ENCODE data around the gene AP2A2.

The AP2A2 gene

DNA sequence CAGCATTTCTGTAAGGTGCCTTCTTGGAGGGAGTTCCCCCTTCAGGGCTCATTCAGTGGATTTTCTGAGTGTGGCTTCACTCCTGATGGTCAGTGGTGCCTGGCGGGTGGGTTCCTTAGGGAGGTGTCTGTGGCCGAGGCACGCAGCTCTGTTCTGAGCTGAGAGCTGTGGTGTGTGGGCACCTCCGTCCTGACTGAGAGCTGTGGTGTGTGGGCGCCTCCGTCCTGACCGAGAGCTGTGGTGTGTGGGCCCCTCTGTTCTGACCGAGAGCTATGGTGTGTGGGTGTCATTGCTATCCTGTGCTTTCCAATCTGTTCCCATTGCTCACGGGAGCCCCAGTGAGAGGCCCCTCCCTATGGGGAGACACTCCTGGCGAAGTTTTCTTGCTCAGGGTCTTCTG, 71.0 kb downstream of the AP2A2 start:
- DNase-seq (ENCODE audit: low spot score) = no peak

DNA sequence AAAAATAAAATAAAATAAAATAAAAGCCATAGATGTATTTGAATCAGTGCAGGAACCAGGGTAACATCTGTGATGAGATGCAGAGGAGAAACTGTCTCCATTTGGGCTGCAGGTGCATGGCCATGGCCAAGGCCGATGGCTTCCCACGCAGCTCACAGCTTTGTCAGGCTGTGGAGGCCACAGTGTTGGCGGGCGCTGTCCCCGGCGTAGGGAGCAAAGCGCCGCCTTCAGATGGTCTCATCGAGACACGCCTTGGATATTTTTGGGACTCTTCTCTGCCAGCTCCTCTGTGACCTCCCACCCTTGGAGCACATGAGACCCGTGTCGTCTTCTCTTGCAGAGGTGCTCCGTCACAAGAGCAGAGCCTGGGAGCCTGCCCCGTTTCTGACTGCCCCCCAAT, 72.2 kb downstream of the AP2A2 start:
- no peak for DNase-seq (ENCODE audit: low spot score)

DNA sequence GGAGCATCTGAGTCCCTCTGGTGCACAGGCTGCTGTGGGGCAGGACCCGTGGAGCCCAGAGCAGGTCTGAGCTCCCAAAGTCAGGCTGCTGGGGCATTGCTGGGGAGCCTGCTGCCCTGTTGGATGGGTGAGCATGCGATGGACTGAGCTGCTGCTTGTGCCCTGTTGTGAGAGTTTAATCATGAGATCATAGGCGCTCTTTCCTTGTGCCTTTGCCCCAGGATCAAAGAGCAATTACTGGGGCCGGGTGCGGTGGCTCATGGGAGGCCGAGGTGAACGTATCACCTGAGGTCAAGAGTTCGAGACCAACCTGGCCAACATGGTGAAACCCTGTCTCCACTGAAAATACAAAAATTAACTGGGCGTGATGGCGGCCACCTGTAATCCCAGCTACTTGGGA, 73.3 kb downstream of the AP2A2 start:
- DNase-seq (ENCODE audit: low spot score) = no peak

DNA sequence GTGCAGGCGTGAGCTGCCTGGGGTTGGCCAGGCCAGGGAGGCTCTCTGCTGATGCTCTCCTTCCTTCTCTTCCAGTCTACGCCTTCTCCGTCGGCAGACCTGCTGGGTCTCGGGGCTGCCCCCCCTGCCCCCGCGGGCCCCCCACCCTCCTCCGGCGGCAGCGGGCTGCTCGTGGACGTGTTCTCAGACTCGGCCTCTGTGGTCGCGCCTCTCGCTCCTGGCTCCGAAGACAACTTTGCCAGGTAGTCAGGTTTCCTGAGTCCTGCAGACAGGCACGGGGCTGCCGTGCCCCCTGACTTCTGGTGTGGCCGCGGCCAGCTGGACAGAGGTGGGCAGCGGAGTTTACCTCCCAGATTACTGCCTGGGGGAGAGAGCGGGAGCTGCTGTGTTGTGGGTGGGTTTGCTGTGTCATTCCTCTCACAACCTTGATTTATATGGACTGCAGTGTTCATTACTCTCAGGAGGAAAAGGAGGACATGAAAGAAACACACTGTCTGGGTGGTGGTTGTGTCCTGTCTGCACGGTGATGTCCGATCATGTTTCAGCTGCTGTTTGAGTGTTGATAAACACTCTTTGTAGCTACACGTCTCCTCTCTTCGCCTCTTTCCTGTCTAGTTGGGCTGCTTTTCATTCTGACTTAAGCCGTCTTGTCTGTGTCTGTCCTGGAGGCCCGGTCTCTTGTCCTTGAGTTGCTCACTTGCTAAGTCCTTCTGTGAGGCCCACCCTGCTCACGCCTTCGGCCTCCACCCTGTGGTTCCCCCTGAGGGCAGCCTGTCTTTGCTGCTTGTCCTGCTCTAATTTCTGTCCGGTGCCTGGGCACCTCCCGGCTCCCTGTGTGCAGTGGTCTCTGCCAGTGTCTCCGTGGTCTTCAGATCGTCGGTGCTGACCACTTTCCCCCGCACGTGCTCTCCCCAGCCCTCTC, 74.9 kb downstream of the AP2A2 start:
- no peak for DNase-seq (ENCODE audit: low spot score)

DNA sequence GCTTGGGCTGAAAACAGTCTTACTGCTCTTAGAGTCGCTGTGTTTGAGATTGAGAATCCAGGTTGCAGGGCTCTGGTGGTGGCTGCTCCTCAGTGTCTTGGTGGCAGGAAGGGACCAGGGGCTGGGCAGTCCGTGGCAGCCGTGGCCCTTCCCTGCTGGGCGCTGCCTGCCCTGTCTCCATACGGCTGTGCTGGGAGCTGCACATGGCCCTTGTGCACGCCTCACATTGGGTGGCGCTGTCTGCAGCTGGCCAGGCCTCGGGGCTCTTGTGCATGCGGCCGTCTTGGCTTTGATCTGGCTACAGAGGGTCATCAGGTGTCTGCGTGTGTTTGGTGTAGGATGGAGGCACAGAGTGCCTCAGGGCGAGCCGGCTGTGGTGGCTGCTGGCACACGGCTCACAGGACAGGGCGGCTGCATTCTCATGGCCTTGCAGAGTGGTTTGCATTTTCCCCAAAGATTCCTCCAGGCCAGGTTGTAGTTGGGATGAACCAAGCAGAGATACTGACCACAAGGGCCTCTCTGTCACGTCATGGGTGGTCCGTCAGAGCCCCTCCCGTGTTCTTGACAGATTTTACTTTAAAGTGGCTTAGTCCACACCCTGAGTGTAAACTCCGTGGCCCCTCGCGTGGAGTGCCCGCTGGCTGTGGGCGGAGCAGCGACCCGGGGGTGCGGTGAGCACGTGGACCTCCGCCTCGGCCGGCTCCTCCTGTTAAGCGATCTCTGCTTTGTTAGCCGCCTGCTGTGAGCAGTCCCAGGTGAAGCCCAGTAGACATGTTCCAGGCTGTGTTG, 76.1 kb downstream of the AP2A2 start:
- no peak for DNase-seq (ENCODE audit: low spot score)

DNA sequence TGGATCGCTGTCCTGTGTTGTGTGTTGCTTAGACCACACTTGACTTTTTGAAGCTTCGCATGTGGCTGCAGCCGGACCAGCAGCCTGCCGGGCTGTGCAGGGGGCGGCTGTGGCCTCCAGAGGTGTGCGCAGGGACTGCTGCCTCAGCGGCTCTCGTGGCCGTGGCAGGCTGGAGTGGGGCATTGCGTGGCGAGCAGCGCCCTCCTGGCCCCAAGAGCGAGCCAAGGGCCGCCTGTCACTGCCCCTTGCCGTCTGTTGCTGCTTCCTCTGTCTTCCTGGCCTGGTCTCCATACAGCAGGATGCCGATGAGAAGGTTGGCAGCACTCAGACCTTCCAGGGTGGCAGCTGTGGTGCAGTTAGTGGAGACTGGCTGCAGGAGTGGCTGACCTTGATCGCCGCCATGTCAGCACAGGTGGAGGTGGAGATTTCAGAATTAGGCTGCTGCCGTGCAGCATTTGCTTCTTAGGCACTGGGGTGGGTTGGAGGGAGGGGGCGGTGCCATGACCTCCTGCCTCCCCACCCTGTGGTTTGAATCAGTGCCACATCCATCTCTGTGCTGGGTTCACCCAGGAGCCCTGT, 76.8 kb downstream of the AP2A2 start:
- no peak for DNase-seq (ENCODE audit: low spot score)

DNA sequence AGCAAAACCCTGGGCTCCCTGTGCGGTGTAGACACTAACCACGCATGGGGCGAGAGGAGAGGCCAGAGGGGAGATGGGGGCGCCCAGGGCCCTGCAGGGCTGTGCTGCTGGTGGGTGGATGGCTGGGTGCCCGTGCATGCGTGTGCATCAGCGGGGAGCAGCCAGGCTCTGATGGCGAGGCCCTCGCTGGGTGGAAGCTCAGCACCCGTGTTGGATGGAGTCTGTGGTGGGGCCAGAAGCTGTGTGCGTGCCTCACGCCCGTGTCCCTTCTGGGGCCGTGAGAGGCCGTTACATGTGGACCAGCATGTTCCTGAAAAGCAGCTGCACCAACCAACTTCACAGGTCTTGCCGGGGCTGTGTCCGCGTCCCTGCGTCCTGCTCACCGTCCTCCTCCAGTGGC, 77.5 kb downstream of the AP2A2 start:
- no peak for DNase-seq (ENCODE audit: low spot score)

DNA sequence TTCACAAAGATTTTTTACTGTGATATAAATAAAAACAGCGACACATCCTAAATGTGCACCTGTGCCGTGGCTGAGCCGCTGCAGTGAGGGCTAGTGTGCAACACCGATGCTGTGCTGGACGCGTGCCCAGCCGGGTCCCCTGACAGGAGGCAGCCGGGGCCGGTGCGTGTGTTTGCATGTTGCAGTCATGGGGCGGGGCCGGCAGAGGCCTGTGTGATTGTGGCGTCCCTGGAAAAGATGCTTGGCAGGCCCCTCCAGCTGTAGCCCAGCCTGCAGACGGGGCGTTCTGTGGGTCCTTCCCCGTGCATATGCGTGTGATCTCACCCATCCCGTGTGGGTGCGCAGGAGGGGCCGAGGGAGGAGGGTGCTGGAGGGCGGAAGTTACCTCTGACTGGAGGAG, 80.3 kb downstream of the AP2A2 start:
- no peak for DNase-seq (ENCODE audit: low spot score)

DNA sequence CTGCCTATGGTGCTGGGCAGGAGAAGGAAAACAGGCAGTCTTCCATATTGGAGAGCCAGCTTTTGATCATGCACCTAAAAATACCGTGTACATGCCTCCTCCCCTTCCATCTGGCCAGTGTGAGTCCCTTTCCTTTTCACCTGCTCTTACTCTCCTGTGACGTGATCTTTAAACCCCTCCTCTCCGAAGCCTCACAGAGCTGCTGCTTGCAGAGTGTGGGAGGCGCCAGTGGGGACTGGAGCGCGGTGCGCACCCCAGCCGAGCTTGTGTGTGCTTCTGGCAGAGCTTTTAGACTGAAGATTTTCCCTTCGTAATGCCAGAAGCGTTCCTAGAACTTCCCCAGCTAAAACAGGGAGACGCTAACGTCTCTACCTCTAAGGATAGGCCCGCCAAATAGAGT, 81.1 kb downstream of the AP2A2 start:
- DNase-seq (ENCODE audit: low spot score) = no peak

DNA sequence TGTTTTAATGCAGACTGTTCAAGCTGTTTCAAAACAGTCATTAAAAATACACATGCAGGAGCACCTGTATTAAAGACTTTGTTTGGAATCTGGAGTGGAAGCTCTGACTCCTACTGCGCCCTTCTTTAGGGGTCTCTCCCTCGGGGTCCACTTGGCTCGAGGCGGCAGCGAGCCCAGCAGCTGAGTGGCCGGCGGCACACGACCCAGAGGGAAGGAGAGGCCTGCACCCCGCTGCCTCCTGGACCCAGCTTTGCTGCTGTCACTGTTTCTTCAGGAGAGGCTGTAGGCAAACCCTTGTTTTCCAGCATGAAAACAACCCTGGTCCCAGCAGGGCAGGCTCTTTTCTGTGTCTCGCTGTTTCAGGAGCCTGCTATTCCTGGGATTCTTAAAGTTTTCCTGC, 81.6 kb downstream of the AP2A2 start:
- DNase-seq (ENCODE audit: low spot score) = no peak

DNA sequence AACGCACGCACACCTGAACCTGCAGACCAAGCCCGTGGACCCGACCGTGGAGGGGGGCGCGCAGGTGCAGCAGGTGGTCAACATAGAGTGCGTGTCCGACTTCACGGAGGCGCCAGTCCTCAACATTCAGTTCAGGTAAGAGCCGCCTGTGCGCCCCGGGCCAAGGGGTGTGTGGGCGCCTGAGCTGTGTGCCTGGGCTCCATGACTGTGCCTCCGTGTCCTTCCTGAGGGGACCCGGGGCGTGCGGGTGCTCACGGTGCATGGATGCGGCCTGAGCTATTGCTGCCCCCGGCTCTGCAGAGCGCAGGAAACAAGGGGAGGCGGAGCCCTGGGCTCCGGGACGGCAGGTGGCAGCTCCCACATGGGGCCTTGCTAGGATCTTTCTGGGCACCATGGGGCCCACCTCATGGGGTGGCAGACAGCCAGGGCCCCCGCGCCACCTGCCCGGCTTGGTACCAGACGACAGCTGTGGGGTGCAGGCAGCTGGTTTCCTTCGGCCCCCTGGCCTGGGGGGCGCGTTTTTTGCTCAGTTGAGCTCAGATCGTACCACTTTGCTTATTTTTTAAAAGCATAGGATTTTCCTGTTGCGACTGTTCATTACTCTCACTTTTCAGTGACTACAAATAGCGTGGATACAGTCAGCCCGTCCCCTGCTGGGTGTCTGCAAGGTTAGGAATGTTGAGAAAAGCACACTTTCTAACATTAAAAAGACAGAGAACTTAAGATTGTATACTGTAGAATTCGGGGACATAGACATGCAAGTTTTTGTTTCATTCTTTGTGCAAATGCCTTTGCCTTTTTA, 82.5 kb downstream of the AP2A2 start:
- no peak for DNase-seq (ENCODE audit: low spot score)

DNA sequence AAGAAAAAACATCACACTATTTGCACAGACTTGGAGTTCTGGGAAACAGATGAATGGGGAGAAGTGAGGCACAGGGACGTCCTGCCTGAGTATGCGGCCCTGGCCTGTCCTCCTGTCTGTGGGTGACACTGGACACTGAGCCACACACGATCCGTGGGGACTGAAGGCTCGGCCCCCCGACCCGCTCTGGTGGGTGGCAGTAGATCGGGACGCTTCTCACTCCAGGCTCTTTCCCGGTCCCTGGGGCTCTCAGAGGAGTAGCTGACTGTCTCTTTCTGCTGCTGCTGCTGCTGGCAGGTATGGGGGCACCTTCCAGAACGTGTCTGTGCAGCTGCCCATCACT, 83.1 kb downstream of the AP2A2 start:
- DNase-seq (ENCODE audit: low spot score) = no peak

DNA sequence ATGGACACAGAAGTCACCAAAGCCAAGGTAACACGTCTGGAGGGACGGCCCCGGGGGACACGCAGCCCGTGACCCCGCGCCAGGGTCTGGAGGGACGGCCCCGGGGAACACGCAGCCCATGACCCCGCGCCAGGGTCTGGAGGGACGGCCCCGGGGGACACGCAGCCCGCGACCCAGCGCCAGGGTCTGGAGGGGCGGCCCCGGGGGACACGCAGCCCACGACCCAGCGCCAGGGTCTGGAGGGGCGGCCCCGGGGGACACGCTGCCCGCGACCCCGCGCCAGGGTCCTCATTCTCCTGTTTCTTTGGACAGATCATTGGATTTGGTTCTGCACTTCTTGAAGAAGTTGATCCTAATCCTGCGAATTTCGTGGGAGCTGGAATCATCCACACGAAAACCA, 83.7 kb downstream of the AP2A2 start:
- no peak for DNase-seq (ENCODE audit: low spot score)

DNA sequence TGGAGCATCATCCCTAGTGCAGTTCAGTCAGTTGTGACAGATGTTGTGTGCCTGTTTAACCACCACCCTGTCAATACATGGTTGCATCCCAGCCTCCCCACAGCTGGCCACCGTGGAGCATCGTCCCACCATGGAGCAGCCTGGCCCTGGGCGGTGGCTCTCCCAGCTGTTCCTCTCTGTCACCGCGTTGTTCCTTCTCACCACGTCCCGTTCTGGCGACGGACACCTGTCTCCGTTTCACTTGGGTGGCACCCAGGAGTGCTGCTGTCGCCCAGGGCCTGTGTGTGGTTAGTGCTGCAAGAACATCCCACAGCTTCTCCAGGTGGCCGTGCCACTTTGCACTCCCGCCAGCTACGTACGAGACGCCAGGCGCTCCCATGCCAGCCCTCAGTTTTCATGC, 84.3 kb downstream of the AP2A2 start:
- DNase-seq (ENCODE audit: low spot score) = no peak

DNA sequence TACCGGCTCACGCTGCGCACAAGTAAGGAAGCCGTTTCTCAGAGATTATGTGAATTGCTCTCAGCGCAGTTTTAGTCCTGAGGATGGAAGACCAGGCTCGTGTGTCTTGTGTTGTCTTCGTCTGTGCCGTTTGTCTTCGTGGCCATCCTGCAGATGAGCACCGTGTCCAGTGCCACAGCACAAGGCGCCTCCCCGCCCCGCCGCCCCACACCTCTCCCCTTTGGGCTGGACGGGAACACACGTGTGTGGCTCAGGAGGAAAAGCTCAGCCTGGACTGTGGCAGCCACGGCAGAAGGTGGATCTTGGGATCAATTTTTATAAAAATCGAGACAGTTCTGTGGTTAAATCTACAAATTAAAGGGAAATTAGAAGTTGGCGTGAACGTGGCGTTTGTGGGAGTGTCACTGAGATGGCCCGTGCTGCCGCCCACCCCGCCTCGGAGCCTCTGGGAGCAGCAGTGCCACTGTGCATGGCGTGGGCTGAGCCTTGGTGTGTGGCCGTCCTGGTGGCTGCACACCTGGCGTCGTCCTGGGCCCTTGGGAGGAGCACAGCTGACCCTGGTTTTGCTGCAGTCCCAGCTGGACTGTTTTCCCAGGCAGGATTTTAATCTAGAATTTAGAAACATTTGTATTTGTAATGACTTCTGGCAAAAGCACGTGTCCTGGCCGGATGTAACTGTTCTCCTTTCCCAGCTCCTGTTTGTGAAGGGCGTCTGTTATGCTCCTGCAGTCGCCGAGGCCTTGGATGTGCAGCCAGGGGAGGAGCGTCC, 85.1 kb downstream of the AP2A2 start:
- DNase-seq (ENCODE audit: low spot score) = no peak

DNA sequence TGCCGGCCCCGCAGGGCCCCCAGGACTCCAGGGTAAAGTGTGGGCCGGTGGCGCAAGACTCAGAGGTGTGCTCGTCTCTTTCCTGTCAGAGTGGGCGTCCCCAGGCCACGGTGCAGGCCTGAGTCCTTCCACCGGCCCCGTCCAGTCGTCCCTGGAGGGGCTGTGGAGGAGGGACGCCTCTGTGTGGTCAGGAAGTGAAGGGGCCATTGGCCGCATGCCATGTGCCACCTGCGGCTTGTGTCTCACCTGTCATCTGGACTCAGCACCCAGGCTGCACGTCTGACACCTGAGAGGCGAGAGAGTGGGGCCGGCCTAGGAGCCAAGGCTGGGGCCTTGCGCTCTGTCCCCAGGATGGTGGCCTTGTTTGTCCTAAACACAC, 85.6 kb downstream of the AP2A2 start:
- no peak for DNase-seq (ENCODE audit: low spot score)

DNA sequence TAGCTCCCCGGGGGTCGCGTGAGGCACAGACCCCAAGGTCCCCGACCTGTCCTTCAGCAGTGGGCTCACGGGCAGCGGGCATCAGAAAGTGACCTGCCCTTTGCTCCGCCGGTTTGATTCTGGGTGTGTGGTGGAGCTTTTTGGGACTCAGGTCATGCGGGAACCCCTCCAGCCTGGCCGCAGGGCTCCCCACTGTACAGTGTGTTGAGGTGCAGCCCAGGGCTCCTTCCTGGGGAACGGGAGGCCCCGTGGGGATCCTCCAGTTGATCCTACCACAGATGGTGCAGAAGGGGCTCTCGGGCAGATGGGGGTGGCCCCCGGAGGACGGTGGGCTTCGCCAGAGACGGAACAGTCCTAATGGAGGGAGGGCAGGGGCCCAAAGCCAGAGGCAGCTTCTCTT, 86.6 kb downstream of the AP2A2 start:
- DNase-seq (ENCODE audit: low spot score) = no peak

DNA sequence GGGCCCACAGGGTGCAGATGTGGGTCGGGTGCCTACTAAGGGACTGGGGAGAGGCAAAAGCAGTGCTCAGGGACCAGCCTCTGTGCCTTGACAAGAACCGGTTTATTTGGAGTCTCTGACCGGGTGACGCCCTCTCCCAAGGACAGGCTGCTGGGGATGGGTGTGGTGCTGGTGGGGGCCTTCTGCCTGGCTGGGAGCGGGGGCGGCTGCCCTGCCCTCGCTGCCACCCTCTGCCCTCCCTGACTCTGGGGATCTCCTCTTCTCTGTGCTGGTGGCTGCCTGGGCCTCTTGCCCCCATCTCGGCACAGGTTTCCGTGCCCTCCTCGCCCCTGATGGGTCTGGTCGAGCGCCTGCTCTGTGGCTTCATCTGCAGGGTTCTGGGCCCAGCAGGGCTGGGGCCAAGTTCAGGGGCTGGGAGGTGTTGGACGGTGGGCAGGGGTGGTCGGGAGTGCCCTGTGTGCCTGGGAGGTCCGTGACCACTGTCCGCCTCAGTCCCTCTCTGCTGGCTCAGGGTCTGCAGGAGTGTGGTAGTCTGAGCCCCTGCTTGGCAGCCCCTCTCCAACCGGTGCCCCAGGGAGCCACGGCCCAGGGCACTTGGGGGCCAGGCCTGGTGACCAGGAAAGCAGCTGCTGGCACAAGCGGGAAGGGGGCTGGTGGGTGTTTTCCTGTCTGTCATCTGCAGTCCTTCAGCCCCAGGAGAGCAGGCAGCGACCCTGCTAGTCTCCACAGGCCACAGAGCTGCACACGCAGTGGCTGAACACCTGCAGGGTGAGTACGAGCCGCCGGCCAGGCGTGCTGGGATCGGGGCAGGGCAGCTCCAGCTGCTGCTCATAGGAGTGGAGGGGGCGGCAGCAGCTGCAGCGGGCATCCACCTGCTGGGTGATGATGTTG, 87.3 kb downstream of the AP2A2 start:
- DNase-seq (ENCODE audit: low spot score) = no peak

DNA sequence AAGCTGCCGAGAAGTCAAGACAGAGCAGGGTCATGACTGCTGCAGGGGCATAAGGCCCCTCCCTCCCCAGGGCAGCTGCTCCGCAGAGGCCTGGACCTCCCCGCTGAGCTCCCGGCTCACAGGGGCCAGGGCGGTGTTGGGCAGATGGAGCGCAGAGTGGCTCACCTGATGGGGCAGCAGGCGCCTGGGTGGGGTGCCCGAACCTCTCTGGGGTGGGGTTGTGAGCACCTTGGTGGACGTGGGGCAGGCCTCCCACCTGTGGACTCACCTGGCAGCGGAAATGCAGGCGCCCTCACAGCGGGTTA, 87.9 kb downstream of the AP2A2 start:
- no peak for DNase-seq (ENCODE audit: low spot score)

DNA sequence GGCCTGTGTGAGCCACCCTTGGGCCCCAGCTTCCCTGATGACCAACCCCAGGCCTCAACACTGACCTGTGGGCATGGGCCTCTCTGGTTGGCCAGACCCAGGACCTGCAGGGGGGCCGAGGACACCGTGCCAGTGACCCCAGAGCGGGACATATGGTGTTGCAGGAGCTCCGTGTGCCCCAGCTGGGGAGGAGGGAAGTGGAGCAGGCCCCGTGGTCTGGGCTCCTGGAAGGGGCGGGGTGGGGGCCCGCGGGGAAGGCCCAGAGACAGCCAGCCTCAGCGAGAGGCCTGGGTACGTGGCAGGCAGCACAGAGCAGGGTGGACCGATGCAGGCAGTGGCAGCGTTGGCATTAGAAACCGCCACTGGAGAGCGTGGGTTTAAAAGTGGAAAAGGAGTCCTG, 88.6 kb downstream of the AP2A2 start:
- no peak for DNase-seq (ENCODE audit: low spot score)

DNA sequence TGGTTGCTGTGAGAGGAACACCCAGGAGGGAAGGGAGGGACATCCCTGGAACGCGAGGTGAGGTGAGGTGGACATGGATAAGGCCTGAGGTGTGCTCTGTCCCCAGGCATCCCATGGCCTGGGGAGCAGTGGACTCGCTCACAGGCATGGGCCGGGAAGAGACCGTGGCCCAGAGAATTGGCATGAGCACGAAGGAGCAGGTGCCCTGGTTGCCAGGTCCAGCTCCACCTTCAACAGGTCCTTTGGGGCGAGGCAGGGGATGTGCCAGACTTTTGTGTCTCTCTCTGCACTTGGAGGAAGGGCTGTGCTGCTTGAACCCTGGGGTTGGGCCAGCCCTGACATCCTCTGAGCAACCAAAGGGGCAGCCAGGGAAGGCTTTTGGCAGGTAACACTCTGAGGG, 89.4 kb downstream of the AP2A2 start:
- DNase-seq (ENCODE audit: low spot score) = no peak
